ENCODE data around the gene EEA1.

DNA sequence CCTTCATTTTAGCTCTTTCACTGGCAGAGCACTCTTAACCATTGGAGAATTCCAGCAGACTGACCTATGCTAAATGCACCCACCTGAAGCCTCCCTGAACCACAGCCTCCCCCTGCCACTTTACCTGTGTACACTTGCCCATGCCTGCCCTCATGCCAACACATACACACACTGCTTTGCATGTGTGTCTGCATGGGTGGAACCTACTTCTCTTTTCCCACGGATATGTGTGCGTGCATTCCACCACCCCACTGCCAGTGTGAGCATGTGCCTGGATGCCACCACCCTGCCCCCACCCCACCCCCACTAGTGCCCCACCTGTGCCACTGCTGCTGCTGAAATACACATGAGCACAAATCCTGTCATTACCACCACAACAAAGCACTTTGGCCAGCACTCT is 49.5 kb upstream of the EEA1 start:
- TF ChIP-seq CTCF (IDR thresholded peaks at IDR 0.05; ENCODE audit: low read length) (no peak), EZH2 (IDR thresholded peaks at IDR 0.05; ENCODE audit: borderline replicate concordance, low read length) (no peak)
